ENCODE data around the gene RNF215.
"Not testable (repeated sequence)": the region's sequence is repeated elsewhere in the genome, so short reads cannot be mapped to it uniquely, and the experiment has no call there.

Gene RNF215

GRCh38 chr22:30348404-30348803 lies 38.8 kb downstream of the RNF215 start:
- H3K4me1 ChIP-seq (ENCODE audit: control insufficient read depth, insufficient read depth, low read length): no peaks in the 10 kb centered on the region
- H3K4me3 ChIP-seq (ENCODE audit: low read length): no peak overlapping the region
- no CpG with 5 or more reads among the region's 4 CpGs for WGBS (ENCODE audit: insufficient coverage, insufficient read length)
- H3K9me3 ChIP-seq (ENCODE audit: control insufficient read depth, insufficient read depth, low read length): no peaks in the 10 kb centered on the region
- H3K36me3 ChIP-seq (ENCODE audit: control insufficient read depth, insufficient read depth, low read length): peaks cover 46% of the 10 kb centered on the region
- no peaks in the 10 kb centered on the region for H3K27me3 ChIP-seq (ENCODE audit: control insufficient read depth, insufficient read depth, low read length)
- no peak overlapping the region for H3K27ac ChIP-seq (ENCODE audit: low read length)
- no peak for DNase-seq (ENCODE audit: low read depth, low spot score)

- Histone ChIP-seq H3K27me3 (ENCODE audit: control insufficient read depth, insufficient read depth, low read length) (no peaks in the 10 kb centered on the region), H3K9me3 (ENCODE audit: control insufficient read depth, insufficient read depth, low read length) (no peaks in the 10 kb centered on the region), H3K4me1 (ENCODE audit: control insufficient read depth, insufficient read depth, low read length) (no peaks in the 10 kb centered on the region), H3K27ac (ENCODE audit: low read length) (no peak overlapping the region), H3K36me3 (ENCODE audit: control insufficient read depth, insufficient read depth, low read length) (peaks cover 51% of the 10 kb centered on the region), H3K4me3 (ENCODE audit: low read length) (no peak overlapping the region)
- no CpG with 5 or more reads among the region's 5 CpGs for WGBS (ENCODE audit: insufficient coverage, insufficient read length)
- no peak for DNase-seq (ENCODE audit: low read depth, low spot score)
Observed at GRCh38 chr22:30347255-30347892, 39.8 kb downstream of the RNF215 start.

GRCh38 chr22:30344447-30345200 lies 42.6 kb downstream of the RNF215 start:
- Histone ChIP-seq H3K4me3 (ENCODE audit: low read length) (no peak overlapping the region), H3K36me3 (ENCODE audit: control insufficient read depth, insufficient read depth, low read length) (peaks cover 66% of the 10 kb centered on the region), H3K9me3 (ENCODE audit: control insufficient read depth, insufficient read depth, low read length) (no peaks in the 10 kb centered on the region; the same call in 1 of the 2 replicates), H3K27me3 (ENCODE audit: control insufficient read depth, insufficient read depth, low read length) (no peaks in the 10 kb centered on the region), H3K27ac (ENCODE audit: low read length) (no peak overlapping the region), H3K4me1 (ENCODE audit: control insufficient read depth, insufficient read depth, low read length) (no peaks in the 10 kb centered on the region)
- no peak for DNase-seq (ENCODE audit: low read depth, low spot score)
- WGBS (ENCODE audit: insufficient coverage, insufficient read length): no CpG with 5 or more reads among the region's 13 CpGs

GRCh38 chr22:30340911-30341685 lies 46.1 kb downstream of the RNF215 start:
- Histone ChIP-seq H3K36me3 (ENCODE audit: control insufficient read depth, insufficient read depth, low read length) (peaks cover 92% of the 10 kb centered on the region), H3K27ac (ENCODE audit: low read length) (no peak overlapping the region), H3K4me1 (ENCODE audit: control insufficient read depth, insufficient read depth, low read length) (no peaks in the 10 kb centered on the region), H3K4me3 (ENCODE audit: low read length) (no peak overlapping the region), H3K27me3 (ENCODE audit: control insufficient read depth, insufficient read depth, low read length) (no peaks in the 10 kb centered on the region), H3K9me3 (ENCODE audit: control insufficient read depth, insufficient read depth, low read length) (no peaks in the 10 kb centered on the region; the same call in 1 of the 2 replicates)
- WGBS (ENCODE audit: insufficient coverage, insufficient read length): no CpG with 5 or more reads among the region's 16 CpGs
- DNase-seq (ENCODE audit: low read depth, low spot score): no peak

- DNase-seq (ENCODE audit: low read depth, low spot score): no peak
- H3K4me3 ChIP-seq (ENCODE audit: low read length): no peak overlapping the region
- H3K27me3 ChIP-seq (ENCODE audit: control insufficient read depth, insufficient read depth, low read length): no peaks in the 10 kb centered on the region
- H3K4me1 ChIP-seq (ENCODE audit: control insufficient read depth, insufficient read depth, low read length): no peaks in the 10 kb centered on the region
- no peaks in the 10 kb centered on the region; the same call in 1 of the 2 replicates for H3K9me3 ChIP-seq (ENCODE audit: control insufficient read depth, insufficient read depth, low read length)
- WGBS (ENCODE audit: insufficient coverage, insufficient read length): no CpG with 5 or more reads among the region's 7 CpGs
- H3K27ac ChIP-seq (ENCODE audit: low read length): no peak overlapping the region
- H3K36me3 ChIP-seq (ENCODE audit: control insufficient read depth, insufficient read depth, low read length): peaks cover 87% of the 10 kb centered on the region
Observed at GRCh38 chr22:30338802-30339201, 48.4 kb downstream of the RNF215 start.

GRCh38 chr22:30338341-30338740 lies 48.9 kb downstream of the RNF215 start:
- H3K27me3 ChIP-seq (ENCODE audit: control insufficient read depth, insufficient read depth, low read length); H3K27ac ChIP-seq (ENCODE audit: low read length); H3K4me1 ChIP-seq (ENCODE audit: control insufficient read depth, insufficient read depth, low read length); H3K9me3 ChIP-seq (ENCODE audit: control insufficient read depth, insufficient read depth, low read length); DNase-seq (ENCODE audit: low read depth, low spot score); H3K4me3 ChIP-seq (ENCODE audit: low read length): not testable (repeated sequence)
- H3K36me3 ChIP-seq (ENCODE audit: control insufficient read depth, insufficient read depth, low read length): peaks cover 87% of the 10 kb centered on the region
- no CpG with 5 or more reads among the region's 9 CpGs for WGBS (ENCODE audit: insufficient coverage, insufficient read length)

- no peak for DNase-seq (ENCODE audit: low read depth, low spot score)
- Histone ChIP-seq H3K4me1 (ENCODE audit: control insufficient read depth, insufficient read depth, low read length) (no peaks in the 10 kb centered on the region), H3K36me3 (ENCODE audit: control insufficient read depth, insufficient read depth, low read length) (peaks cover 78% of the 10 kb centered on the region), H3K27me3 (ENCODE audit: control insufficient read depth, insufficient read depth, low read length) (no peaks in the 10 kb centered on the region), H3K9me3 (ENCODE audit: control insufficient read depth, insufficient read depth, low read length) (no peaks in the 10 kb centered on the region; the same call in 1 of the 2 replicates), H3K4me3 (ENCODE audit: low read length) (no peak overlapping the region), H3K27ac (ENCODE audit: low read length) (no peak overlapping the region)
- no CpG with 5 or more reads among the region's 8 CpGs for WGBS (ENCODE audit: insufficient coverage, insufficient read length)
Observed at GRCh38 chr22:30337461-30337778, 49.8 kb downstream of the RNF215 start.

- H3K36me3 ChIP-seq (ENCODE audit: control insufficient read depth, insufficient read depth, low read length): peaks cover 73% of the 10 kb centered on the region
- no peaks in the 10 kb centered on the region for H3K27me3 ChIP-seq (ENCODE audit: control insufficient read depth, insufficient read depth, low read length)
- no peaks in the 10 kb centered on the region; the same call in 1 of the 2 replicates for H3K9me3 ChIP-seq (ENCODE audit: control insufficient read depth, insufficient read depth, low read length)
- WGBS (ENCODE audit: insufficient coverage, insufficient read length): no CpG with 5 or more reads among the region's 4 CpGs
- H3K4me1 ChIP-seq (ENCODE audit: control insufficient read depth, insufficient read depth, low read length): no peaks in the 10 kb centered on the region
- no peak for DNase-seq (ENCODE audit: low read depth, low spot score)
- H3K4me3 ChIP-seq (ENCODE audit: low read length): no peak overlapping the region
- H3K27ac ChIP-seq (ENCODE audit: low read length): no peak overlapping the region
Observed at GRCh38 chr22:30336752-30337460, 50.3 kb downstream of the RNF215 start.

- no peak overlapping the region for H3K4me3 ChIP-seq (ENCODE audit: low read length)
- H3K36me3 ChIP-seq (ENCODE audit: control insufficient read depth, insufficient read depth, low read length): peaks cover 56% of the 10 kb centered on the region
- DNase-seq (ENCODE audit: low read depth, low spot score): no peak
- H3K9me3 ChIP-seq (ENCODE audit: control insufficient read depth, insufficient read depth, low read length): no peaks in the 10 kb centered on the region
- H3K4me1 ChIP-seq (ENCODE audit: control insufficient read depth, insufficient read depth, low read length): no peaks in the 10 kb centered on the region
- H3K27me3 ChIP-seq (ENCODE audit: control insufficient read depth, insufficient read depth, low read length): no peaks in the 10 kb centered on the region
- no CpG with 5 or more reads among the region's 1 CpG for WGBS (ENCODE audit: insufficient coverage, insufficient read length)
- H3K27ac ChIP-seq (ENCODE audit: low read length): no peak overlapping the region
Observed at GRCh38 chr22:30335236-30335635, 52.0 kb downstream of the RNF215 start.

GRCh38 chr22:30334646-30335045 lies 52.6 kb downstream of the RNF215 start:
- Histone ChIP-seq H3K27me3 (ENCODE audit: control insufficient read depth, insufficient read depth, low read length) (no peaks in the 10 kb centered on the region), H3K4me1 (ENCODE audit: control insufficient read depth, insufficient read depth, low read length) (no peaks in the 10 kb centered on the region), H3K9me3 (ENCODE audit: control insufficient read depth, insufficient read depth, low read length) (no peaks in the 10 kb centered on the region), H3K4me3 (ENCODE audit: low read length) (no peak overlapping the region), H3K27ac (ENCODE audit: low read length) (no peak overlapping the region), H3K36me3 (ENCODE audit: control insufficient read depth, insufficient read depth, low read length) (peaks cover 50% of the 10 kb centered on the region)
- DNase-seq (ENCODE audit: low read depth, low spot score): no peak
- no CpG with 5 or more reads among the region's 4 CpGs for WGBS (ENCODE audit: insufficient coverage, insufficient read length)

Measured in iPS DF 6.9 (cell line).